Measurements from ENCODE around the gene SPOCK3. TPM values are rescaled to one million over a fixed set of nuclear protein-coding genes. Genes with fewer than 3 reads are reported as not detected.

Gene SPOCK3
- total and polyA plus RNA-seq, 2 of the 13 experiments (the other 11 are each of a cell fraction or from before 2014, with no cell fraction given): not detected

- no peak overlapping the region for H3K4me2 ChIP-seq (ENCODE audit: low read depth, low read length)
Measured at GRCh38 chr4:166726832-166727231, 507.5 kb downstream of the SPOCK3 start.

More at GRCh38 chr4:166726832-166727231, 507.5 kb downstream of the SPOCK3 start:
- no peaks in the 10 kb centered on the region for H3K27me3 ChIP-seq (ENCODE audit: control insufficient read depth in 1 of 2, insufficient read depth in 2 of 2, low read length in 2 of 2)
- no peak for TF ChIP-seq ZNF333 (CRISPR knock-in tag; IDR thresholded peaks at IDR 0.05; ENCODE audit: borderline replicate concordance)
- no peak for TF ChIP-seq ZFP90 (CRISPR knock-in tag; IDR thresholded peaks at IDR 0.05; ENCODE audit: borderline replicate concordance)
- no peak for TF ChIP-seq ZBTB33 (CRISPR knock-in tag; IDR thresholded peaks at IDR 0.05)
- TF ChIP-seq REPIN1 (CRISPR knock-in tag; IDR thresholded peaks at IDR 0.05; ENCODE audit: borderline replicate concordance, low read depth): no peak
- no peak for TF ChIP-seq ZNF816 (CRISPR knock-in tag; IDR thresholded peaks at IDR 0.05; ENCODE audit: borderline replicate concordance)
- no peak for TF ChIP-seq REXO4 (CRISPR knock-in tag; IDR thresholded peaks at IDR 0.05; ENCODE audit: borderline replicate concordance)
- no peak for TF ChIP-seq CBX2 (IDR thresholded peaks at IDR 0.05; ENCODE audit: low read depth, low read length)
- TF ChIP-seq CBX2 (CRISPR knock-in tag; IDR thresholded peaks at IDR 0.05; ENCODE audit: low read depth): no peak
- TF ChIP-seq ZNF709 (CRISPR knock-in tag; IDR thresholded peaks at IDR 0.05): no peak
- no peak for TF ChIP-seq ARID3A (IDR thresholded peaks at IDR 0.05; ENCODE audit: low read depth, low read length)
- TF ChIP-seq FOXA1 (IDR thresholded peaks at IDR 0.05): no peak
- TF ChIP-seq FOXA1 (CRISPR knock-in tag; IDR thresholded peaks at IDR 0.05): no peak
- TF ChIP-seq ZNF10 (CRISPR knock-in tag; IDR thresholded peaks at IDR 0.05; ENCODE audit: borderline replicate concordance, low read depth): no peak
- no peak for TF ChIP-seq RXRA (CRISPR knock-in tag; IDR thresholded peaks at IDR 0.05)
- no peak for TF ChIP-seq ZKSCAN5 (CRISPR knock-in tag; IDR thresholded peaks at IDR 0.05)
- no peak for TF ChIP-seq TSC22D2 (CRISPR knock-in tag; IDR thresholded peaks at IDR 0.05; ENCODE audit: borderline replicate concordance)
- no peak for TF ChIP-seq GLI4 (CRISPR knock-in tag; IDR thresholded peaks at IDR 0.05; ENCODE audit: borderline replicate concordance)
- TF ChIP-seq DBP (CRISPR knock-in tag; IDR thresholded peaks at IDR 0.05; ENCODE audit: not compliant biosample characterization): no peak
- no peak for TF ChIP-seq XRCC5 (optimal IDR thresholded peaks at IDR 0.05; ENCODE audit: low read length)
- no peak for TF ChIP-seq GPBP1L1 (CRISPR knock-in tag; IDR thresholded peaks at IDR 0.05)
- no peaks in the 10 kb centered on the region for H4K20me1 ChIP-seq (ENCODE audit: insufficient read depth, low read length)
- H2AFZ ChIP-seq (ENCODE audit: low read length): no peak overlapping the region
- no peak overlapping the region for H3K9ac ChIP-seq (ENCODE audit: insufficient read depth, low read depth, low read length)
- H3K9me3 ChIP-seq (ENCODE audit: low read length): no peaks in the 10 kb centered on the region
- H3K4me1 ChIP-seq (ENCODE audit: insufficient read depth, low read length): no peaks in the 10 kb centered on the region
- no peak for FAIRE-seq
- 67% methylated on average over 5 of the region's 5 CpGs for WGBS (ENCODE audit: low lambda C conversion rate)
- ChIA-PET CTCF (ENCODE audit: low intra/inter-chr PET ratio, low total read pairs) (no interaction called here), POLR2A (no interaction called here)
- no peak for ATAC-seq
- in situ Hi-C loops (cut with HindIII; ENCODE audit: extremely low pct_ligation_motif_present, low pct_unique_long_range_greater_than_20kb): no loop called here
- no peak for DNase-seq (ENCODE audit: low spot score)
- H3K36me3 ChIP-seq (replicated peaks in 1 of 2; ENCODE audit: control insufficient read depth in 1 of 2, insufficient read depth in 2 of 2, low read length in 2 of 2): no peaks in the 10 kb centered on the region
- intact Hi-C loops (cut with micrococcal nuclease; ENCODE audit: unreplicated experiment): no loop called here
- H3K27ac ChIP-seq (ENCODE audit: extremely low read length, insufficient read depth, low read length): no peak overlapping the region
- no TSS peak for BruUV-seq (replicated peaks)
- no peak overlapping the region for H3K4me3 ChIP-seq (replicated peaks in 1 of 3; ENCODE audit: insufficient read depth in 1 of 3, low read depth in 2 of 3, low read length in 3 of 3)
- H3K79me2 ChIP-seq (ENCODE audit: insufficient read depth, low read length): no peaks in the 10 kb centered on the region
